22Rv1 (cell line): ENCODE measurements around the gene PBX1.

ENCODE experiments used
- ZFX ChIP-seq: fragments of 450-650 bp; IDR thresholded peaks from 2 replicates; pipeline ENCODE4 v1.6.1; 2017; ENCODE audit warnings: antibody characterized with exemption, borderline replicate concordance
- TF ChIP-seq, protein P1 (sequence below): fragments of 450-650 bp; IDR thresholded peaks from 2 replicates; pipeline ENCODE4 v1.5.1; 2017; ENCODE audit warnings: mild to moderate bottlenecking

DNA sequence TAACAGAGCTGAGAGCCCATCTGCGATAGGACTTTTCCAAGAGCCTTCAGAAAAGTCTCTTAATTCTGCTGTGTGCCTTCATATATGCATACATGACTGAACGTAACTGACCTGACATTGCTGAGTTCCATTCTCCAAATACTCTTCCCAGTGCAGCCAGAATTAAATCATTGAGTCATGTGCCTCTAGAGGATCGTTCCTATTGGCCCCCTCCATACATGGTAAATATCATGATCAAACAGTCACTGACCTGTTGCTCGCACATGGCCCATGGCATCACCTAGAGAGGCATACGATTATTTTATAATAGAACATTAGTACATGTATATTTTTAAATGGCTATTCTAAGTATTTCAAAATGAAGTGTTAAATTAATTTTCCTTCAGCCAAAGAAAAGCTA lies 186.8 kb downstream of the PBX1 start:
- TF ChIP-seq, protein P1, sequence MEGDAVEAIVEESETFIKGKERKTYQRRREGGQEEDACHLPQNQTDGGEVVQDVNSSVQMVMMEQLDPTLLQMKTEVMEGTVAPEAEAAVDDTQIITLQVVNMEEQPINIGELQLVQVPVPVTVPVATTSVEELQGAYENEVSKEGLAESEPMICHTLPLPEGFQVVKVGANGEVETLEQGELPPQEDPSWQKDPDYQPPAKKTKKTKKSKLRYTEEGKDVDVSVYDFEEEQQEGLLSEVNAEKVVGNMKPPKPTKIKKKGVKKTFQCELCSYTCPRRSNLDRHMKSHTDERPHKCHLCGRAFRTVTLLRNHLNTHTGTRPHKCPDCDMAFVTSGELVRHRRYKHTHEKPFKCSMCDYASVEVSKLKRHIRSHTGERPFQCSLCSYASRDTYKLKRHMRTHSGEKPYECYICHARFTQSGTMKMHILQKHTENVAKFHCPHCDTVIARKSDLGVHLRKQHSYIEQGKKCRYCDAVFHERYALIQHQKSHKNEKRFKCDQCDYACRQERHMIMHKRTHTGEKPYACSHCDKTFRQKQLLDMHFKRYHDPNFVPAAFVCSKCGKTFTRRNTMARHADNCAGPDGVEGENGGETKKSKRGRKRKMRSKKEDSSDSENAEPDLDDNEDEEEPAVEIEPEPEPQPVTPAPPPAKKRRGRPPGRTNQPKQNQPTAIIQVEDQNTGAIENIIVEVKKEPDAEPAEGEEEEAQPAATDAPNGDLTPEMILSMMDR = no peak
- TF ChIP-seq ZFX = no peak
